ENCODE data around the gene NEURL1B. TPM values are rescaled to one million over a fixed set of nuclear protein-coding genes. Genes with fewer than 3 reads are reported as not detected.

NEURL1B gene
- total and polyA plus RNA-seq, 10 of the 15 experiments (the other 5 are each of a cell fraction or from before 2014, with no cell fraction given), result 0.04 to 0.28 (median 0.05) TPM; not detected in 4

DNA sequence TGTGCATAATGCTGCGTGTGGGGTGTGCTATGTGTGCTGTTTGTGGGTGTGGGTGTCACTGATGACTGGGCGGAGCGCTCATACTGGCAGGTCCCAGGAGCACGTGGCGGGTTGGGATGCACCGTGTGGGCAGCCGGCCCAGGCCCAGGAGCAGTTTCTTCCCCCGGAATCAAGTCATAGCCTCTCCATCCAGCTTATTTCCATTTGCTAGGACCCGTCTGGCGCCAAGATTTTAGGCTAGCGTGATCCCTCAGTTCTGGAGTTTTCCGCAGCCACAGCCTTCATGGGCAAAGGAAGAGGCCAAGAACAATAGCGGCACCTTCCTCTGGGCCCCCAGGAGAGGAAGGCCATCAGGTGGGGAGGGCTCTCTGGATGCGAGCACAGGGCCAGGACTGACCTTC is 43.3 kb upstream of the NEURL1B start (continued):
- TF ChIP-seq, protein P1, sequence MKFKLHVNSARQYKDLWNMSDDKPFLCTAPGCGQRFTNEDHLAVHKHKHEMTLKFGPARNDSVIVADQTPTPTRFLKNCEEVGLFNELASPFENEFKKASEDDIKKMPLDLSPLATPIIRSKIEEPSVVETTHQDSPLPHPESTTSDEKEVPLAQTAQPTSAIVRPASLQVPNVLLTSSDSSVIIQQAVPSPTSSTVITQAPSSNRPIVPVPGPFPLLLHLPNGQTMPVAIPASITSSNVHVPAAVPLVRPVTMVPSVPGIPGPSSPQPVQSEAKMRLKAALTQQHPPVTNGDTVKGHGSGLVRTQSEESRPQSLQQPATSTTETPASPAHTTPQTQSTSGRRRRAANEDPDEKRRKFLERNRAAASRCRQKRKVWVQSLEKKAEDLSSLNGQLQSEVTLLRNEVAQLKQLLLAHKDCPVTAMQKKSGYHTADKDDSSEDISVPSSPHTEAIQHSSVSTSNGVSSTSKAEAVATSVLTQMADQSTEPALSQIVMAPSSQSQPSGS (IDR thresholded peaks at IDR 0.05; ENCODE audit: low read length), result no peak
- no peak for TF ChIP-seq MEF2A (IDR thresholded peaks at IDR 0.05; ENCODE audit: insufficient read depth, low read depth, low read length)
- TF ChIP-seq, protein P2, sequence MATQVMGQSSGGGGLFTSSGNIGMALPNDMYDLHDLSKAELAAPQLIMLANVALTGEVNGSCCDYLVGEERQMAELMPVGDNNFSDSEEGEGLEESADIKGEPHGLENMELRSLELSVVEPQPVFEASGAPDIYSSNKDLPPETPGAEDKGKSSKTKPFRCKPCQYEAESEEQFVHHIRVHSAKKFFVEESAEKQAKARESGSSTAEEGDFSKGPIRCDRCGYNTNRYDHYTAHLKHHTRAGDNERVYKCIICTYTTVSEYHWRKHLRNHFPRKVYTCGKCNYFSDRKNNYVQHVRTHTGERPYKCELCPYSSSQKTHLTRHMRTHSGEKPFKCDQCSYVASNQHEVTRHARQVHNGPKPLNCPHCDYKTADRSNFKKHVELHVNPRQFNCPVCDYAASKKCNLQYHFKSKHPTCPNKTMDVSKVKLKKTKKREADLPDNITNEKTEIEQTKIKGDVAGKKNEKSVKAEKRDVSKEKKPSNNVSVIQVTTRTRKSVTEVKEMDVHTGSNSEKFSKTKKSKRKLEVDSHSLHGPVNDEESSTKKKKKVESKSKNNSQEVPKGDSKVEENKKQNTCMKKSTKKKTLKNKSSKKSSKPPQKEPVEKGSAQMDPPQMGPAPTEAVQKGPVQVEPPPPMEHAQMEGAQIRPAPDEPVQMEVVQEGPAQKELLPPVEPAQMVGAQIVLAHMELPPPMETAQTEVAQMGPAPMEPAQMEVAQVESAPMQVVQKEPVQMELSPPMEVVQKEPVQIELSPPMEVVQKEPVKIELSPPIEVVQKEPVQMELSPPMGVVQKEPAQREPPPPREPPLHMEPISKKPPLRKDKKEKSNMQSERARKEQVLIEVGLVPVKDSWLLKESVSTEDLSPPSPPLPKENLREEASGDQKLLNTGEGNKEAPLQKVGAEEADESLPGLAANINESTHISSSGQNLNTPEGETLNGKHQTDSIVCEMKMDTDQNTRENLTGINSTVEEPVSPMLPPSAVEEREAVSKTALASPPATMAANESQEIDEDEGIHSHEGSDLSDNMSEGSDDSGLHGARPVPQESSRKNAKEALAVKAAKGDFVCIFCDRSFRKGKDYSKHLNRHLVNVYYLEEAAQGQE (IDR thresholded peaks at IDR 0.05; ENCODE audit: low read depth, low read length), result no peak

DNA sequence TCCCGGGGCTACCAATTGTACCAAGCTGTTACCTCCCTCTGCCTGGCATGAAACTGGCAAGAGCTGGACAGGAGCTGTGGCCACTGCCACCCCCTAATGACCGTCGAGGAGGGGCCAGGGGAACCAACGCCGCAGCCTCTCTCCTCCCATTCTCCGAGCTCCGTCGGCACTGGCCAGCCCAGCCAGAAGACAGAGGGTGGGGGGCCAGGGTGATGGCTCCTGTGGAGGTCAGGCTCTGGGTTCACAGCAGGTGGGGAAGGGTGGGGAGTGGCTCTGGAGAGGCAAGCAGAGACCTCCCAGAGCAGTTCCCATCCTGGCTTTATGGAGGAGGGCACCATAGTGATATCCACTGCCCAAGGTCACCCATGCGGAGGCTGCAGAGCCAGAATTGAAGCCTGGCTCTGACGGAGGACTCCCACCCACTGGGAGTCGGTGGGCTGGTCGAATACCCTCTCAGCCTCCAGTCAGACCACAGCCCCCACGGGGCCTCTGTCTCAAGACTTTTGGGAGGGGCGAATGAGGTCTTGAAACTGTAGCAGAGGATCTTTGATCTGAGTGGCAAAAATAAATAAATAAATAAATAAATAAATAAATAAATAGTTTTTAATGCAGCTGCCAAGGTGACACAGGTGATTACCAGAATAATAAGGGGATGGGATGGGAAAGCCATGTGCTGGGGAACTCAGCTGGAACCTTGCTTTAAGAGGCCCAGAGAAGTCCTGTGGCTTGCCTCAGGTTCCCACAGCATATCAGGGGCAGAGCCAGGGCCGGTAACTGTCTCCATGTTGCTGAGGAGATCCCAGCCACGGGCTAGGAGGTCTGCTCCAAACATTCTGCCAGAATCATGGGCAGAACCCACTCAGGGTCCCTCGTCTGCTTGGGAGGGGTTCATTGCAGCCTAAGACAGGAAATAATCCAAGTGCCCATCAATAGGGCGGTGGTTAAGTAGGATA is 42.5 kb upstream of the NEURL1B start:
- in situ Hi-C loops (cut with MboI), result no loop called here
- ATAC-seq, result no peak
- no TSS peak for BruUV-seq (replicated peaks)
- Histone ChIP-seq H3K27me3 (replicated peaks in 1 of 2; ENCODE audit: control insufficient read depth in 2 of 2, insufficient read depth in 2 of 2, low read length in 1 of 2) (peaks cover 0 to 2% of the 10 kb centered on the region in 2 experiments; a peak in 2 of 4 replicates), H3K79me2 (ENCODE audit: control insufficient read depth, insufficient read depth, low read length) (no peaks in the 10 kb centered on the region), H3K27ac (ENCODE audit: control insufficient read depth, insufficient read depth) (no peak overlapping the region), H3K36me3 (ENCODE audit: control insufficient read depth in 2 of 2, insufficient read depth in 2 of 2, low read length in 1 of 2) (no peaks in the 10 kb centered on the region), H3K4me2 (ENCODE audit: control insufficient read depth, insufficient read depth) (no peak overlapping the region), H3K9ac (ENCODE audit: control insufficient read depth, insufficient read depth, low read length) (no peak overlapping the region), H4K20me1 (ENCODE audit: control insufficient read depth, insufficient read depth) (no peaks in the 10 kb centered on the region), H3K4me1 (ENCODE audit: control insufficient read depth, insufficient read depth, low read length) (no peaks in the 10 kb centered on the region), H3K4me3 (no peak overlapping the region), H2AFZ (ENCODE audit: control insufficient read depth, low read depth, low read length) (no peak overlapping the region), H3K9me3 (replicated peaks; ENCODE audit: control insufficient read depth, insufficient read depth, low read length) (no peaks in the 10 kb centered on the region)
- SMC1A ChIA-PET (ENCODE audit: uncharacterized antibody, unreplicated experiment), result no interaction called here
- no peak for FAIRE-seq
- intact Hi-C loops (cut with micrococcal nuclease; ENCODE audit: unreplicated experiment), result no loop called here
- DNase-seq (ENCODE audit: low read depth, low spot score), result no peak
- POLR2A ChIA-PET, result no interaction called here
- RAD21 ChIA-PET (ENCODE audit: unreplicated experiment), result no interaction called here
- whole genome bisulfite sequencing (ENCODE audit: insufficient coverage, insufficient replicate concordance, low lambda C conversion rate, missing lambda C conversion rate), result 44% methylated on average over 18 of the region's 18 CpGs
- CTCF ChIA-PET, result no interaction called here
- TF ChIP-seq EGR1 (IDR thresholded peaks at IDR 0.05; ENCODE audit: borderline replicate concordance in 1 of 2, low read depth in 2 of 2, low read length in 2 of 2) (no peak), HDGF (IDR thresholded peaks at IDR 0.05) (no peak), RBBP5 (conservative IDR thresholded peaks at IDR 0.05) (no peak), YY1 (IDR thresholded peaks at IDR 0.05; ENCODE audit: low read depth, low read length) (no peak), TCF7 (IDR thresholded peaks at IDR 0.05; ENCODE audit: borderline replicate concordance) (no peak), SUZ12 (IDR thresholded peaks at IDR 0.05; ENCODE audit: unreplicated experiment) (no peak)
- TF ChIP-seq, protein P3, sequence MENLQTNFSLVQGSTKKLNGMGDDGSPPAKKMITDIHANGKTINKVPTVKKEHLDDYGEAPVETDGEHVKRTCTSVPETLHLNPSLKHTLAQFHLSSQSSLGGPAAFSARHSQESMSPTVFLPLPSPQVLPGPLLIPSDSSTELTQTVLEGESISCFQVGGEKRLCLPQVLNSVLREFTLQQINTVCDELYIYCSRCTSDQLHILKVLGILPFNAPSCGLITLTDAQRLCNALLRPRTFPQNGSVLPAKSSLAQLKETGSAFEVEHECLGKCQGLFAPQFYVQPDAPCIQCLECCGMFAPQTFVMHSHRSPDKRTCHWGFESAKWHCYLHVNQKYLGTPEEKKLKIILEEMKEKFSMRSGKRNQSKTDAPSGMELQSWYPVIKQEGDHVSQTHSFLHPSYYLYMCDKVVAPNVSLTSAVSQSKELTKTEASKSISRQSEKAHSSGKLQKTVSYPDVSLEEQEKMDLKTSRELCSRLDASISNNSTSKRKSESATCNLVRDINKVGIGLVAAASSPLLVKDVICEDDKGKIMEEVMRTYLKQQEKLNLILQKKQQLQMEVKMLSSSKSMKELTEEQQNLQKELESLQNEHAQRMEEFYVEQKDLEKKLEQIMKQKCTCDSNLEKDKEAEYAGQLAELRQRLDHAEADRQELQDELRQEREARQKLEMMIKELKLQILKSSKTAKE (IDR thresholded peaks at IDR 0.05; ENCODE audit: low read depth, poor library complexity, severe bottlenecking), result no peak
- TF ChIP-seq, protein P4, sequence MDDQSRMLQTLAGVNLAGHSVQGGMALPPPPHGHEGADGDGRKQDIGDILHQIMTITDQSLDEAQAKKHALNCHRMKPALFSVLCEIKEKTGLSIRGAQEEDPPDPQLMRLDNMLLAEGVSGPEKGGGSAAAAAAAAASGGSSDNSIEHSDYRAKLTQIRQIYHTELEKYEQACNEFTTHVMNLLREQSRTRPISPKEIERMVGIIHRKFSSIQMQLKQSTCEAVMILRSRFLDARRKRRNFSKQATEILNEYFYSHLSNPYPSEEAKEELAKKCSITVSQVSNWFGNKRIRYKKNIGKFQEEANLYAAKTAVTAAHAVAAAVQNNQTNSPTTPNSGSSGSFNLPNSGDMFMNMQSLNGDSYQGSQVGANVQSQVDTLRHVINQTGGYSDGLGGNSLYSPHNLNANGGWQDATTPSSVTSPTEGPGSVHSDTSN (IDR thresholded peaks at IDR 0.05; ENCODE audit: insufficient replicate concordance, low read depth, low read length), result no peak
